NCI-H1048 (cell line): ENCODE data around the gene PTPRR.

ENCODE experiments used
- DNase-seq: peaks from one replicate; lab custom pipeline; 2025; lab: John Stamatoyannopoulos, UW

The PTPRR gene

GRCh38 chr12:70691018-70691672 lies 229.4 kb downstream of the PTPRR start:
- no peak for DNase-seq

DNA sequence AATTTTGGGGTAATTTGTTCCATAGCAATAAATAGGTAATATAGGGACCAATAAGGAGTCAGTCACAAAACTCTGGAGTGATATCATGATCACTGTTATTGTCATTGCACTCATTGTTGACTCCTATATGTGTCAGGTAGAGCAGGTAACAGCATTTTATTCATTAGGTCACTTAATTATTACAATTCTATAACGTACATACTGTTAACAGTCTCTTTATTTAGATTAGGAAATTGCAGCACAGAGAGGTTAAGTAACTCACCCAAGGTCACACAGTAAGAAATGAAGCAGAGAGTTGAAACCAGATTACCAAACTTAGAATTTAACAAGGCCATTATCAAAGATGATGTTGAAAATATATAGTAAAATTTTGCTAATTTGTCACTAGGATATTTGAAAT lies 233.6 kb downstream of the PTPRR start:
- no peak for DNase-seq

DNA sequence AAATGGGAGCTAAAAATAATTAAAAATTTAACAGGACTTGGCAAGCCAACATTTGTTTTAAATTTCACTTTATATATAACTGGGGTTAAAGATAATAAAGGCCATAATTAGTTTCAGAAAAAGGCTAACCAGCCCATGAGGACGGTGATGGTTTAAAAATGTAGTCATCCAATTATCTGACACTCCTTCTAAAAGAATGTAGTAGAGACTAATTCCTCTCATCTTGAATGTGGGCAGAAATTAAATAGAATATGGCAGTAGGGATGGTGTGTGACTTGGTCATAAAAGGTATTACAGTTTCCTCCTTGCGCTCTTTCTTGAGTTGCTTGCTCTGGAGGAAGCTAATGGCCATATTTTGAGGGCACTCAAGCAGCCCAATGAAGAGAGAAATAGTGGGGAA lies 234.2 kb downstream of the PTPRR start:
- DNase-seq: no peak

- DNase-seq: no peak
These were observed 236.6 kb downstream of the PTPRR start for GRCh38 chr12:70683976-70684375.

DNA sequence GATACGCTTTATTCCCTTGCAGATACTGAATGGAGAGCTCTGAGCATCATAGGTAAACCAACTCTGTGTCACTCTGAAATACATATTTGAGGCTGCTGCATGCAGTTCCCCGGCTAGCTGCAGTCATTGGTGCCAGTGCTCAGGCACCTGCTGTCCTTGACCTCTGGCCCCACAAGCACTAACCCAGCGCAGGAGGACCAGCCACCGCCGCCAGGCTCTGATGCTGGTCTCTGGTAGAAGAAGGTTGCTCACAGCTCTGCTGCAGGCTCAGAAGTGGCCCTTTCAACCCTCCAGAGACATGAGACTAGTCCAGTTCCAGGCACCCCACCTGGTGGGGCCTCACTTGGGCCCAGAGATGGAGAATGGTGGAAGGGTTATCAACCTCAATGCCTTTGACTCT lies 248.8 kb downstream of the PTPRR start:
- no peak for DNase-seq

DNA sequence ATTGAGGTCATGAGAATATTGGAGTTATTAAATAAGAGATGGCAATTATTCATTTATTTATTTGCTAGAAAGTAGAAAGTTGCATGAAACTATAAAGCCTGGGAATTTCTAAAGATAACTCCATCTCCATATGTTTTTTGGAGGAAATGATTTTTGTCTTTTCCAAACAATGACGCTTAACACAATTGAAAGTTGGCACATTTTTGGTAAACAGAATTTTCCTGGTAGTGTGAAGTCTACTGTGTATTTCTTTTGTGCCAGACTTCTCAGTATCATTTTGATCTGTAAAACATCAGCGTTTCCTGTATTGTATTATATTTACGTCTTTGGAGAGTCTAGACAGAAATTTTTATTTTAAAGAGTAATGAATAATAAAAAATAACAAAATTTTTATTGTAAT lies 249.6 kb downstream of the PTPRR start:
- DNase-seq: no peak

GRCh38 chr12:70667253-70667652 lies 253.3 kb downstream of the PTPRR start:
- no peak for DNase-seq

GRCh38 chr12:70666364-70666763 lies 254.2 kb downstream of the PTPRR start:
- DNase-seq: no peak

GRCh38 chr12:70664465-70664881 lies 256.1 kb downstream of the PTPRR start:
- DNase-seq: no peak

DNA sequence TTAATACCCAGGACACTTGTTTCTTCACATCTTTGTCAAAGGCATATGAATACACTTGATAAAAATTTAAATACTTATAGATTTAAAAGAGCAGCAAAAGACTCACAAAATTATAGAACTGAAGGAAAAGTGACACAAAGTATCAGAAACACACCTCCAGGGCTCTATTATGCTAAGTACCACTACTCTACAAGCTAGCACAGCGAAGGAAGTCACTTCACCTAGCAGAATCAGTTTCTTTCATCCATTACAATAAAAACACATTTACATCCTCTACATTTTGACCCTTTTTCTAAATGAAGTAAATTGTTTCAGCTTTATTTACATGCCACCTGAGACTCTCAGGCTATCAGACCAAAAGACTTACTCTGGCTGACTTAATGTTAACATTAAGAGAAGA lies 256.7 kb downstream of the PTPRR start:
- DNase-seq: no peak

DNA sequence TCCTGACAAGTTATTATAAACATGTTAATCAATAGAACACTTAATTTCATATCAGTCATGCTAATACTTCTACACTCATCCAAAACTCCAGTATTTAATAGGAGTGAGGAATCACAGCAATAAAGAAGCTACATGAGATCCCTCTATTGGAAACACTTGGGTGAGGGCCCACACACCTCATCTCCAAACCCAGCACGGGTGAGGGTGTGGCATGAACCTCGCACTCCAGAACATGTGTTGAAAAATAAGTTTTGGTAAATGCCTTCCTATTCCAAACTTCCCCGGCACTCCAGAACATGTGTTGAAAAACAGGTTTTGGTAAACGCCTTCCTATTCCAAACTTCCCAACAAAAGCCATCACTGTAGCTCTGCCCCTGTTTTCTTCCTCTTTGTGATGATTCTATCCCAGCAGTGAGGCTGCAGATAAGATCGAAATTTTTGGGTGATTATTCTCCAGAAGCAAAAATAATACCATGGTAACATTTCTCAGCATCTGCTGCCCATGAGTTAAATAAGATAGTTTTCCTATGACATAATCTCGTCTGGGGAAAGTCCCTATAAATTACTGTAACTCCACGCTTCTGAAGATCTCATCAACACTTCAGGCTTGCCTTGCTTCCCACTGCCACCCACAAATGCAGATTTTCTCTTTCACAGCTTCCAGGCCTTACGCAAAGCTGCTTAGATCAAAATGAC lies 258.9 kb downstream of the PTPRR start:
- no peak for DNase-seq

DNA sequence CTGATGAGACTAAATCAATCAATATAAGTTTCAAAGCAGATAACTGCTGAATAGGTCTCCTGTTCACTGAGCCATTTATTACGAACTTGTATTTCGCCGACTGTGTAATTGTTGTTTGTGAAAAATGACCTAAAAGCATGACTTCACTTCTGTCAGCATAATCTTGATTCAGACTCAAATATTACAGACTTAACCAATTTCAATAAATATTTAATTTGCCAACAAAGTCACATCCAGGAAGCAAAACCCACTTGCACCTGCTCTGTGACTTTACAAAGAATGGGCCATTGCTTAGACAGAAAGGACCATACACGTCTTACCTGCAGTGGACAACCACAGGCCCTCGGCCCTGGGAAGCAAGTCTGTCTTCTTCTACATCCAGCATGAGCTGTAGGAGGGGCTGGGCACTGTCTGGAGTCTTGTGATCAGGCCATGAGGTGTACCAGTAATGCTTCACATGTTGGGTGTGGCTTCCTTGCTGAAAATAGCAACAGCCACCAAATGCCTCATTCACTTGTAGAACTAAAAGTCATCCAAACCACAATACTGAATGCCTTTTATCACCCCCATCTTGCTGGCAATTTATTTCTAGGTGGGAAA lies 259.8 kb downstream of the PTPRR start:
- no peak for DNase-seq

GRCh38 chr12:70660002-70660604 lies 260.4 kb downstream of the PTPRR start:
- DNase-seq: no peak

DNA sequence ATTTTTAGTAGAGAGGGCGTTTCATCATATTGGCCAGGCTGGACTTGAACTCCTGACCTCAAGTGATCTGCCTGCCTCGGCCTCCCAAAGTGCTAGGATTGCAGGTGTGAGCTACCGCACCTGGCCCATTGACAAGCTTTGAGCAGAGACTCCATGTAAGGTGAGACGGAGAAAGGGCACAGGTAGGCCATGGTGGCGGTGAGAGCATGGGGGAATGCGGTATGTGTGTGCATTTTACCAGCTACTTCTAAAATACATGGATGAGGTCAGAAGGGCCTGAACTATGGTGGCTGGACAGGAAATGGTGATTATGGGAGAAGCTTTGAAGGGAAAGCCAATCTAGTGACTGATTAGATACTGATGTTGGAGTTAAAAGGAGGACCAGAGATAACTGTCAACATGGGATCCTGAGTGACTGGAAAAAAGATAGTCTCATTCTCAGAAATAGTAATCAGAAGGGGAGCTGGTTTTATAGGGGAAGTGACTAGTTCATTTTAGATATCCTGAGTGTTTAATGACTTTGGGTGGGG lies 261.4 kb downstream of the PTPRR start:
- no peak for DNase-seq

DNA sequence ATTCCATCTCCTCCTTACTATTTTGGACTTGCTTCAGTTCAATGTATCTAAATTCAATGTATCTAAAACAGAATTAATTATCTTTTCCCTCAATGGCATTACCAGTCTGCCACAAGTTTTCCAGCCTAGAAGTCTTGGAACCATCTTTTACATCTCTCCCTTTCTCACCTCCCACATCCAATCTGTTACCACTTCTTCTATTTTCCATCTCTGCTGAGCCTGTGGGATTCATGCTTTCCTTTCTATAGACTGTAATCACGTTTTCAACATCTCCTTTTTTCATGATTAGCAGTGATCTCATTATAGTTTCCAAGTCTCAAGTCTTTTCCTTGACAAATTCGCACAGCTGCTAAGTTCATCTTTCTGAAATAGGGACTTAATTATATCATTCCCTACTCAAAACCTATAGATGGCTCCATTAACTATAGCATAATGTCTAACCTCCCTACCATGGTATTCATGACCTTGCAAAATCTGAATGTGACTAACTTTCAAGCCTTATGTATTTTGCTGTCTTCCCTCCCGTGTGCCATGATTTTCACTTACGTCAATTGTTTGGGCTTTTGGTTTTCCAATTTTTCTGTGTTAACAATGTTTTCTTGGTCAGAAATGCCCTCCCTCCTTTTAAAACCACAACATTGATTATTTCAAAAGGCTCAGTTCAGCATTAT lies 262.8 kb downstream of the PTPRR start:
- no peak for DNase-seq

DNA sequence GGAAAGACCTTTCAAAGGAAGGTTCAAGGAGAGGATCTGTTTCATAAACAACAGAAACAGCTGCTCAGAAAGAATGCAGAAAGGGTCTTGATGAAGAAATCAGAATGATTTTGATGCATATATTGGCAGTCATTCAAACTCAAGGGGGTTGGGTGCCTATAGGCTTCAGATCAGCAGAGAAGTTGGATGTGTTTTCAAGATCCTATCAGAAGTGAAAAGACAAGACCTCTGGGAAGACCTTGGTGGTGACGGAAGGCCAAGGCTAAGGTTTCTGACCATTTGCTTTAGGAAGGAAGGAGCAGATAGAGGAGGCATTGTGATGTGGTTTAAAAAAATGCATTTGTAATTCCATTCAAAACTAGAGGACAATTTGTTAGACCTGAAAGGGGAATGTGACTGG lies 268.1 kb downstream of the PTPRR start:
- DNase-seq: no peak

DNA sequence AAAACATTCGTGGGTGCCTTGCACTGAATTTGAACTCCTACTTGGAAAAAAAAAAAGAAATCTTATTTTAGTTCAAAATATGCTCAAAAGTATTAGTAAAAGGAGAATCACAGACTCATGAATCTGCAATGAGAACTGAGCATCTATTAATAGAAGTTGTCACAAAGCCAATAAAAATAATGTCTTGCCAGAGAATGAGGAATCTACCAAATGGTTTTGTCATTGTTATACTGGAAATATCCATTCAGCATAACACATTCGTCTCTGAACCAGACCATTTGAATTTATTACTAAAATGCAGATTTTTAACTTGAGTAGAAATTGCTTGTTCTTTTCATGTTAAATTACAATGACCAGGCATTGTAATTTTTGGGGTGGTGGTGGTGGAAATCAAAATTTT lies 271.7 kb downstream of the PTPRR start:
- DNase-seq: no peak

DNA sequence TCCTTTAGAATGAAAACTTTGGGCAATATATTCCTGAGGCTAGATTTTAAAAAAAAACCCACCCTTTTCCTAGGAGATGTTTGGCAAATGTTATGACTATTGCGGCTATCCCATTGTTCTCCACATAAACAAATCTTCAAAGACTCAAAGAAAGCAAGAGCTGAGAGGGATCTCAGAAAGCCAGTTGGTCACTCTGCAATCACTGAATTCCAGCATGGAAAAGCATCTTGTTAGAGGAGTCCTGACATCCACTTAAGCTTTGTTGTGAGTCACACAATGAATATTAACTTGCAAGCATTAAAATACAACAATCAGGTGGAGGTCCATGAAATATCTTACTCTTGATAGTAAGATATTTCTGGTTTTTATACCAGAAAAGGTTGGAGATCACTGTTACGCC lies 272.3 kb downstream of the PTPRR start:
- DNase-seq: no peak

- no peak for DNase-seq
These were observed 273.7 kb downstream of the PTPRR start for GRCh38 chr12:70646850-70647249.

DNA sequence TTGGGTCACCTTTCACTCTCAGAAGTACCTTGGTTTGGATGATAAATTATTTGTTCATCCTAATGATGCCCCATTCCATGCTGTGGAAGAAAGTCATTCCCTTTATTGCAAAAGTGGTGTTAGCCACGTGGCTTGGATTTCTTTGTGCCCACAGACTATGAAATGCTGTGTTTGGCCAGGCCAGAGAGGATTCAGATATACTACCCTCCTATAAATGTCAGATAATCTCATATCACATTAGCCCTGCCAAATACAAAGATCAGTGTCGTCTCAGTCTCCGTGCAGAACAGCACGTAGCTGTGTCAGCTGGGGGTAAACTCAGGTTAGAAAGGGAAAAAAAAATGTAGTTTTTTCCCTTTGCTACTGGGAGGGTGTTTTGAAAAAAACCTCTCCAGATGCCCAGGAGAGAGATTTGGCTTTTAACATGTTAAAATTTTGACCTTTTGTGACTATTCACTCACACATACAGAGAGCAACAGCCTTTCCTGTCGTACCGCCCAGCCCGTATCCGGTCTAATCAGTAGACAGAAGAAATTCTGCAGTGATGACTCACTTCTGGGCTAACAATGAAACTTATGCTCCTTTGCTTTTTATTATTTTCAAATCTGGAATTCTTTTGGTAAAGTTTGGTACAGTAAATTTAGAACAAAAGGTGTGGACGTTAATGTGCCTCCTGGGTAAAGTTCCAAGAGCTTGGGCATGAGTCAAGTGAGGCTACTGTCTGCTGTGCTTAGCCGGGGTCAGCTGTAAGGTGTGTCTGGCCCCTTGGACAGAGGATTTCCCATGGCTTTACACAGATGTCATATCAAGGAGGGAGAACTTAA lies 274.8 kb downstream of the PTPRR start:
- no peak for DNase-seq

GRCh38 chr12:70644861-70645260 lies 275.7 kb downstream of the PTPRR start:
- no peak for DNase-seq
